ENCODE results near the gene TMEM232.

- no peak for TF ChIP-seq EZH2 (IDR thresholded peaks at IDR 0.05; ENCODE audit: low read depth, unreplicated experiment)
- TF ChIP-seq CTCF (conservative IDR thresholded peaks at IDR 0.05; ENCODE audit: low read depth in 2 of 2) = no peak
- TF ChIP-seq POLR2AphosphoS5 (IDR thresholded peaks at IDR 0.05; ENCODE audit: low read depth) = no peak
- TF ChIP-seq ETS1 (IDR thresholded peaks at IDR 0.05) = no peak
- no peak for TF ChIP-seq EZH2phosphoT487 (IDR thresholded peaks at IDR 0.05; ENCODE audit: unreplicated experiment)
- no peak for TF ChIP-seq ZNF462 (CRISPR knock-in tag; IDR thresholded peaks at IDR 0.05)
- no peak for TF ChIP-seq STAT1 (IDR thresholded peaks at IDR 0.05; ENCODE audit: unreplicated experiment)
- TF ChIP-seq CREB1 (CRISPR knock-in tag; IDR thresholded peaks at IDR 0.05; ENCODE audit: low read depth) = no peak
- TF ChIP-seq REST (IDR thresholded peaks at IDR 0.05; ENCODE audit: unreplicated experiment) = no peak
Measured at GRCh38 chr5:110475529-110475928, 250.9 kb downstream of the TMEM232 start.
